GM19035 (cell line): ENCODE data around the gene EVA1C.
"Not testable (repeated sequence)": the region's sequence is repeated elsewhere in the genome, so short reads cannot be mapped to it uniquely, and the experiment has no call there.

ENCODE experiments used
- ATAC-seq: cut with Tn5 transposase; IDR thresholded peaks from one replicate; pipeline ENCODE4 v1.9.1; 2021; ENCODE audit not compliant: unreplicated experiment

The EVA1C gene

DNA sequence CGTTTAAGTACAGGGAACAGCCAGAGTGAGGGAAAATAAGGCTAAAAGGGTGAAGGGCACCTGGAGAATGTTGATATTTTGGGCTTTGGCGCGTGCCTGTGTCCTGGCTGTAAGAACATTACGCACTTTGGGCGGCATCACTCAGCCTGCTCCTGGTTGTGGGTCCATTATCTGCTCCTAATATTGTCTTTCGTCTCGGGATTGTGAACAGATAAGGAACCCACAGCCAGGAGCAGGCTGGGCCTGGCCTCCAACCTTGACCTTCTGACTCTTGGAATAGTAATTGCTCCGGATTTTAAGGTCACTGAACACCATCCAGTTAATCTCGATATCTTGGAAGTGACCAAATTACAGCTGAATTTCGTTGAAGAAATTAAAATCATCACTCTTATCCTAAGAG lies 111.0 kb downstream of the EVA1C start:
- no peak for ATAC-seq

DNA sequence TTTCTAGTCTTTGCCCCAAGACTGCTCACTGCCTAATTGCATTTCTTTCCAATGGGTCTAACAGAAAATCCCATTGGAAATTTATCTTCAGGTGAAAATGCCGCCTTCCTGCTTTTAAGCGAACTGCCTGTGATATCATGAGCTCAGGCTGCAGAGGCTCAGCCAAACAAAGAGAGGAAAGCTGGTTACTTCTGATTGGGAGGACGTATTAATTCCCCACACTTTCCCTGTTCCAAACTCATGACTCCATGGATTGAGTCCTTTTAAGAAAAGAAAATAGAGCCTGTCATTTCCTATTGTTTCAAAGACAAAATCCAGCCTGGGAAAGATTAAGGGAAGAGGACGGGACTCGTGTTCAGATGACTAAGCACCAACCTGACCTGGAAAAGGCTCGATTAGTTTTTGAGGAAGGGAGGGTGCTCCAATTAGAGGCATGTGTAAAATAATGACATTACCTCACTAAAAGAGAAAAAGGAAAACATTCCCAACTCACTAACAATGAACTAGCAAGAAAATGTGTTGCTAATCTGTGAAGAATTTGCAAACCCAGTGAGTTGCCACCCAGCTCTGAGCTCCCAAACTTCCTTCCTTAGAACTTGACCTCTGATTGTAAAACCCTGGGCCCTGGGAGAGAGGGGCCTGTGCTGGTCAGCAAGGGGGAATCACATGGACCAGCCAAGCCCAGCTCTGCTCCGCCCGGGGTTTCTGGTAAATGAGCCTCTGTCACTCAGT lies 111.6 kb downstream of the EVA1C start:
- ATAC-seq = no peak

- ATAC-seq = no peak
Measured at GRCh38 chr21:32525282-32525681, 112.8 kb downstream of the EVA1C start.

DNA sequence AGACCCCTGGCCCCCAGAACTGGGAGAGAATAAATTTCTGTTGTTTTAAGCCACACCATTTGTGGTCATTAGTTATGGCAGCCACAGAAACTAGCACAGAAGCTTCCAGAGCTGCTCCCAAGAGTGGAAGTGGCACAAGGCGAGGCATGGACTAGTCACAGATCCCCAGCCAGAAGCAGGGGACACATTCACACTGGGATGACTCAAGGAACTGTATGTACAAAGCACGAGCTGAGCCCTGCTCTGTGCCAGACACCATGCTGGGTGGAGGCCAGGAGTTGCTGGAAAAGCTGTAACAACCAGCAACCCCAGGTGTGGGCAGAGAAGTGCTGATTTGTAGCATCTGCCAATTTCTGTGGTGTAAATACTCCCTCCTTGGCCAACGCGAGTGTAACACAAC lies 117.2 kb downstream of the EVA1C start:
- no peak for ATAC-seq

DNA sequence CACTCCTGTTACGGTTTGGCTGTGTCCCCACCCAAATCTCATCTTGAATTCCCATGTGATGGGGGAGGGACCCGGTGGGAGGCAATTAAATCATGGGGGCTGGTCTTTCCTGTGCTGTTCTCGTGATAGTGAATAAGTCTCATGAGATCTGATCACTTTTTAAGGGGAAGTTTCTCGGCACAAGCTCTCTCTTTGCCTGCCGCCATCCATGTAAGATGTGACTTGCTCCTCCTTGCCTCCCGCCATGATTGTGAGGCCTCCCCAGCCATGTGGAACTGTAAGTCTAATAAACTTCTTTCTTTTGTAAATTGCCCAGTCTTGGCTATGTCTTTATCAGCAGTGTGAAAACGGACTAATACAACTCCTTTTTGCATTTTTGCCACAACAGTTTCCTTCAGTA lies 118.3 kb downstream of the EVA1C start:
- not testable (repeated sequence) for ATAC-seq

DNA sequence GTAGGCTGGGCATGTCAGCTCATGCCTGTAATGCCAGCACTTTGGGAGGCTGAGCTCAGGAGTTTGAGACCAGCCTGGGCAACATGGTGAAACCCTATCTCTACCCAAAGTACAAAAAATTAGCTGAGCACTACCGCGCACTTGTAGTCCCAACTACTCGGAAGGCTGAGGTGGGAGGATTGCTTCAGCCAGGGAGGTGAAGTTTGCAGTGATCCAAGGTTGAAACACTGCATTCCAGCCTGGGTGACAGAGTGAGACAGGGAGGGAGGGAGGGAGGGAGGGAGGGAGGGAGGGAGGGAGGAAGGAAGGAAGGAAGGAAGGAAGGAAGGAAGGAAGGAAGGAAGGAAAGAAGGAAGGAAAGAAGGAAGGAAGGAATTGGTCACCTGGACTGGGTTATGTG lies 119.1 kb downstream of the EVA1C start:
- not testable (repeated sequence) for ATAC-seq

- ATAC-seq = no peak
Measured at GRCh38 chr21:32532636-32533035, 120.1 kb downstream of the EVA1C start.

DNA sequence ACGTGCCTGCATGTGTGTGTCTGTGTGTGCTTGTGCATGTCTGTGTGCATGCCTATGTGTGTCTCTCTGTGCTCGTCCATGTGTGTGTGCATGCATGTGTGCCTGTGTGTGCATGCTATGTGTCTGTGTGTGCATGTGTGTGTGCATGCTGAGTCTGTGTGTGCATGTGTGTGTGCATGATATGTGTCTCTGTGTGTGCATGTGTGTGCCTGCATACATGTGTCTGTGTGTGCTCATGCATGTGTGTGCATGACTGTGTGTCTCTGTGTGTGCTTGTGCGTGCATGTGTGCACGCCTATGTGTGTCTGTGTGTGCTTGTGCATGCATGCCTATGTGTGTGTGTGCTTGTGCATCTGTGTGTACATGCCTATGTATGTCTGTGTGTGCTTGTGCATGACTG lies 120.5 kb downstream of the EVA1C start:
- no peak for ATAC-seq

DNA sequence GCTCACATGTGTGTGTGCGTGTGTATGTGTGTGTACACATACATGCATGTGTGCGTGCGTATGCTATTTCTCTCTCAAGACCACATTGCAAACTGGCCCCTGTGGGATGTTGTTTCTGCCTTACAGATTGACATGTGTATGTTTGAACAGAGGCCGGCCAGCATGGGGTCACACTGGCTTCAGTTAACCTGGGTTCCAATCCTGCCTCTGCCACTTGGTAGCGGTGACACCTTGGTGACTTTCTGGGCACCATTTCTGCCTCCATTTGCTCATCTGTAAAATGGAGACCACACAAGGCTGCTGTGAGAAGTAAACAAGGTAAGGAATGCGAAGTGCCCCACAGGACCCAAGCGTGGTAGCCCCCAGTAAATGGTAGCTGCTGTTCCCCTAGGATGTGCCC lies 121.1 kb downstream of the EVA1C start:
- no peak for ATAC-seq

- no peak for ATAC-seq
Measured at GRCh38 chr21:32534113-32534512, 121.6 kb downstream of the EVA1C start.

DNA sequence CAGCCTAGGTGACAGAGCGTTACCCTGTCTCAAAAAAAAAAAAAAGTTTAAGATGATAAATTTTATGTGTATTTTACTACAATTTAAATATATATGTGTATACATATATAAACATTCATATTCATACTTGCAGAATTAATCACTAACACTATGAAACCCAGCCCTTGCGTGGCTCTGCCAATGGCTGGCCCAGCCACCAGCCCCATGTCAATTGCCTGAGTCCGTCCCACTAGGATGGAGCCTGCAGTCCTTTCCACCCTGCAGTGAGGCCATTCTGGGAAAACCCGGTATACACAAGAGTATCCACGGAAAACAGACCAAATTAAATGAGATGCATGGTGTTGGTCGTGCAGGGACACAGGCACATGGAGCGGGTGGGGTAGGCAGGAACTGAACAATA lies 123.1 kb downstream of the EVA1C start:
- ATAC-seq = no peak

DNA sequence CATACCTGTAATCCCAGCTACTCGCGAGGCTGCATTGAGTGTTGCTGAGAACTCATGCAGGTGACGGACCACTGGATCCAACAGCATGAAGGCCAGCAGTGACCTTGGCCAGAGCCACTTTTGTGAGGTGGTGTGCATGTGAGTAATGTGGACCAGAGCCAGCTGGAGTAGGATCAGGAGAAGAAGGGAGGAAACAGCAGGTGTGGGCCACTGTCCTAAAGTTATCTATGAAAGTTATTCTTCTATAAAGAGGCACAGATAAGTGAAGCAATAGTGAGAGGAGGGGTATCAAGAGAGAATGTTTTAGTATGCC lies 125.0 kb downstream of the EVA1C start:
- no peak for ATAC-seq

DNA sequence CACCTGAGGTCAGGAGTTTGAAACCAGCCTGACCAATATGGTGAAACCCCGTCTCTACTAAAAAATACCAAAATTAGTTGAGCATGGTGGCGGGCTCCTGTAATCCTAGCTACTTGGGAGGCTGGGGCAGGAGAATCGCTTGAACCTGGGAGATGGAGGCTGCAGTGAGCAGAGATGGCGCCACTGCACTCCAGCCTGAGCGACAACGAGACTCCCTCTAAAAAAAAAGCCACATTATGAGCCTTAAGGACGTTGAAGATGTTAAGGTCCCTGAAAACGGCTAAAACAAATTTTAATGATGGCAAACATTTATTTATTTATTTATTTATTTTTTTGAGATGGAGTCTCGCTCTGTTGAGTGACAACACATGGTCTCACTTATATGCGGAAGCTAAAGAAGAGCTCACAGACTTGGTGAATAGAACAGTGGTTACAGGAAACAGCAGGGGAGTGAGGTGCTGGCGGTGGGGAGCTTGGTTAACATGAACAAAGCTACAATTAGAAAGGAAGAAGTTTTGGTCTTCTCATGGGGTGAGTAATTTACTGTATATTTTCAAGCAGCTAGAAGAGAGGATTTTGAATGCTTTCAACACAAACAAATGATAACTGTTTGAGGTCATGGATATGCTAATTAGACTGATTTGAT lies 125.8 kb downstream of the EVA1C start:
- ATAC-seq = no peak

GRCh38 chr21:32539378-32539777 lies 126.9 kb downstream of the EVA1C start:
- ATAC-seq = no peak

GRCh38 chr21:32543056-32543455 lies 130.6 kb downstream of the EVA1C start:
- not testable (repeated sequence) for ATAC-seq

GRCh38 chr21:32543975-32544374 lies 131.5 kb downstream of the EVA1C start:
- no peak for ATAC-seq

- no peak for ATAC-seq
Measured at GRCh38 chr21:32544697-32545096, 132.2 kb downstream of the EVA1C start.

DNA sequence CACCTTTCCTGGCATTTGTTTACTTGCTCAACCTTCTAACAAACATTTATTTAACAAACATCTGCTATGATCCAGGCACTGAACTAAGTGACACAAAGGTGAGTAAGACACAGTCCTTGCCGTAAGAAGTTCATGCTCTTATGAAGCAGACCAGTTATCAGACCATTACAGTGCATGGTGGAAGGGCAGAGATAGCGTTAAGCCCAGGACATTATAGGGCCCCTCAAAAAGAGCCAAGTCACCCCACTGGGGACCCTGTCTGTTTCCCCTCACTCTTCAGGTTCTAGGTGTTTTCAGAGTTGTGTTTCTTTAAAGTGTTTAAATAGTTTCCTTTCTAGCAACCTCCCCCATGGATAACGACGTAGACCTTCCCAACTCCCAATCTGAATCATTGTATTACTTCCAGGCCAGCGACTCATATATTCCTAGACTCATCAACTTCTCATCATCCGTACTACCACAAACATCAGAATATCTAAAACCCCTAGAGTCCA lies 133.5 kb downstream of the EVA1C start:
- no peak for ATAC-seq

DNA sequence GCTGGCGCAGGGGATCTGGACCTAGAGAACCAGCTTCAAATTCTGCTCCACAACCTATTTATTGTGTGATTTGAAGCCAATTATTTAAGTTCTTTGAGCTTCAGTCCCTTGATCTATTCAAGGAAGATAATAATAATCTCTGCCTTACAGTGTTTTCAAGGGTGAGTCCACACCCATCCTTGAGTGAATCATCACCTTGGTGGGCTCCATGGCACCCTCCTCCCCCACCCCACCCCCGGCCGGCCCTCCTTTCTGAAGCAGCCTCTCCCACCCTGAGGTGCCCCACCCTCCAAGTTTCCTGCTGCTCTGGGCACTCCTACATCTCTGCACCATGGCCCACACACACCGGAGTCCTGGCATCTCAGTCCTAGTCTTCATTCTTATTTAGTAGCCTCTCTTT lies 134.5 kb downstream of the EVA1C start:
- ATAC-seq = no peak

DNA sequence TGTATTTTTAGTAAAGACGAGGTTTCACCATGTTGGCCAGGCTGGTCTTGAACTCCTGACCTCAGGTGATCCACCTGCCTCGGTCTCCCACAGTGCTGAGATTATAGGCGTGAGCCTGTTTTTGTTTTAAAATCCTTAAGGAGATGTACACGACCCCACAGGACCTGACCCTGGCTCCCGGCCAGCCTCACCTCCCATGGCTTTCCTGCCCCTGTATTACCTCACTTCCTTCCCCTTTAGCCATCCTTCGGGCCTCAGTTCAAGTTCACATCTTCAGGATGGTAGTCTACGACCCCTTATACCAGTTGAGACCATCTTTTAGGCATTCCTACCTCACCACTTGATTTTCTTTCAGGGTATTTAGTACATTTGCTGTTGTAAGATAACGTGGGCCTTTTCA lies 136.5 kb downstream of the EVA1C start:
- no peak for ATAC-seq

GRCh38 chr21:32549440-32549839 lies 136.9 kb downstream of the EVA1C start:
- no peak for ATAC-seq

- ATAC-seq = no peak
Measured at GRCh38 chr21:32549886-32550285, 137.4 kb downstream of the EVA1C start.
